K562 (cell line): Measurements from ENCODE around the gene B3GNT9. TPM values are rescaled to one million over a fixed set of nuclear protein-coding genes. Genes with fewer than 3 reads are reported as not detected.

ENCODE experiments used
- CREB1 ChIP-seq, 2 experiments: sonication (generic) in 1 of 2; formaldehyde crosslinking in 1 of 2; IDR thresholded peaks; 2 replicates each; pipeline versions ENCODE4 v1.6.1 to v1.8.0; 2012 to 2022; ENCODE audit warnings: inconsistent platforms in 1 of 2, mild to moderate bottlenecking in 1 of 2, missing genetic modification reagents in 1 of 2, moderate library complexity in 1 of 2
- DMBX1 ChIP-seq: fragments of 250-450 bp; sonication (Bioruptor Pico); IDR thresholded peaks from 2 replicates; pipeline ENCODE4 v1.8.0; 2022; ENCODE audit warnings: inconsistent platforms, mild to moderate bottlenecking, moderate library complexity, borderline replicate concordance
- E2F1 ChIP-seq: sonication (generic); formaldehyde crosslinking; IDR thresholded peaks from 2 replicates; pipeline ENCODE4 v1.8.1; 2023; ENCODE audit warnings: mild to moderate bottlenecking, missing genetic modification reagents, moderate library complexity
- HNRNPL ChIP-seq: fragments of 200-400 bp; formaldehyde crosslinking; IDR thresholded peaks from 2 replicates; pipeline ENCODE4 v1.6.1; 2017; ENCODE audit warnings: low read depth, mild to moderate bottlenecking, low read length
- JUND ChIP-seq, 2 experiments: IDR thresholded peaks; 2 replicates in 1 of 2; 3 replicates in 1 of 2; pipeline ENCODE4 v1.6.1; 2011; ENCODE audit warnings: borderline replicate concordance in 2 of 2, low read depth in 2 of 2, low read length in 2 of 2, improper control_type of control experiment in 1 of 2, missing biosample characterization in 1 of 2, missing genetic modification characterization in 1 of 2, missing genetic modification reagents in 1 of 2
- KDM2B ChIP-seq: fragments of 250-450 bp; sonication (Bioruptor Pico); IDR thresholded peaks from 2 replicates; pipeline ENCODE4 v1.8.0; 2021; ENCODE audit warnings: mild to moderate bottlenecking, moderate library complexity
- KDM5B ChIP-seq: fragments of 200-600 bp; sonication (generic); IDR thresholded peaks from 2 replicates; pipeline ENCODE4 v1.6.1; 2012; ENCODE audit warnings: low read depth, mild to moderate bottlenecking, moderate library complexity, low read length, control low read depth, inconsistent platforms; ENCODE audit not compliant: insufficient replicate concordance
- MEIS2 ChIP-seq: fragments of 450-650 bp; IDR thresholded peaks from 2 replicates; pipeline ENCODE4 v1.6.1; 2014; ENCODE audit warnings: mild to moderate bottlenecking; ENCODE audit not compliant: partially characterized antibody
- MYC ChIP-seq, 2 experiments: fragments of 250-450 bp in 1 of 2; sonication (Bioruptor Pico) in 1 of 2; IDR thresholded peaks; 2 replicates each; pipeline versions ENCODE4 v1.5.1 to v1.6.1; 2012 to 2021; ENCODE audit warnings: low read depth in 2 of 2, borderline replicate concordance in 1 of 2, improper control_type of control experiment in 1 of 2, low read length in 1 of 2, mild to moderate bottlenecking in 1 of 2, moderate library complexity in 1 of 2
- NR2C2 ChIP-seq, 2 experiments: fragments of 200-800 bp in 1 of 2; sonication (Bioruptor generic) in 1 of 2; sonication (generic) in 1 of 2; formaldehyde crosslinking in 1 of 2; IDR thresholded peaks; 2 replicates each; pipeline versions ENCODE4 v1.6.1 to v1.8.0; 2016 to 2022; ENCODE audit warnings: mild to moderate bottlenecking in 1 of 2, missing compliant biosample characterization in 1 of 2, missing genetic modification characterization in 1 of 2, missing genetic modification reagents in 1 of 2
- PML ChIP-seq: IDR thresholded peaks from 2 replicates; pipeline ENCODE4 v1.6.1; 2012; ENCODE audit warnings: low read length, inconsistent platforms
- POLR2B ChIP-seq: fragments of 450-650 bp; IDR thresholded peaks from 2 replicates; pipeline ENCODE4 v1.6.1; 2018; ENCODE audit warnings: low read depth; ENCODE audit not compliant: partially characterized antibody
- TCF15 ChIP-seq: fragments of 250-450 bp; sonication (Bioruptor Pico); IDR thresholded peaks from 2 replicates; pipeline ENCODE4 v1.8.0; 2022; ENCODE audit warnings: moderate library complexity, mild to moderate bottlenecking, inconsistent platforms
- ZBTB17 ChIP-seq: fragments of 450-650 bp; formaldehyde crosslinking; IDR thresholded peaks from 2 replicates; pipeline ENCODE4 v1.4.0; 2020; ENCODE audit warnings: mild to moderate bottlenecking
- ZNF324 ChIP-seq: fragments of 250-450 bp; sonication (Bioruptor Pico); IDR thresholded peaks from 2 replicates; pipeline ENCODE4 v1.4.0; 2020; ENCODE audit warnings: mild to moderate bottlenecking
- polyA plus RNA-seq, 8 experiments: library from polyadenylated mRNA; depleted of rRNA in 4 of 8; stranded (reverse) in 5 of 8; unstranded in 3 of 8; fragments of >200 nt; fragmentation: Nextera tagmentation in 2 of 8; fragmentation: Illumina TruSeq in 1 of 8; extraction: Ambion mirVana in 2 of 8; extraction: Trizol in 1 of 8; gene quantifications; 2 replicates each; pipeline versions ENCODE4 v1.2.1 to v1.2.3, GENCODE V29; 2011 to 2014; ENCODE audit warnings: inconsistent platforms in 1 of 8, missing spikeins in 1 of 8
- total RNA-seq, 7 experiments: library from RNA; depleted of rRNA in 6 of 7; stranded (reverse); fragments of >200 nt in 6 of 7; fragmentation: Illumina TruSeq in 2 of 7; extraction: Trizol in 2 of 7; gene quantifications; 2 replicates each; pipeline versions ENCODE4 v1.2.1 to v1.2.3, GENCODE V29; 2011 to 2021; ENCODE audit warnings: low replicate concordance in 1 of 7
- TF ChIP-seq, protein P1 (sequence below), 2 experiments: fragments of 150-350 bp in 1 of 2; IDR thresholded peaks; 2 replicates each; pipeline ENCODE4 v1.6.1; 2012 to 2016; ENCODE audit warnings: low read depth in 2 of 2, low read length in 2 of 2, mild to moderate bottlenecking in 1 of 2, moderate library complexity in 1 of 2
- TF ChIP-seq, protein P2 (sequence below): fragments of 200-800 bp; sonication (Bioruptor generic); IDR thresholded peaks from 2 replicates; pipeline ENCODE4 v1.6.1; 2017; ENCODE audit warnings: missing genetic modification characterization, missing compliant biosample characterization

B3GNT9 gene
- total and polyA plus RNA-seq, 9 of the 15 experiments (the other 6 are each of a cell fraction or from before 2014, with no cell fraction given) = 0.01 to 1.8 (median 1.1) TPM; not detected in 1

DNA sequence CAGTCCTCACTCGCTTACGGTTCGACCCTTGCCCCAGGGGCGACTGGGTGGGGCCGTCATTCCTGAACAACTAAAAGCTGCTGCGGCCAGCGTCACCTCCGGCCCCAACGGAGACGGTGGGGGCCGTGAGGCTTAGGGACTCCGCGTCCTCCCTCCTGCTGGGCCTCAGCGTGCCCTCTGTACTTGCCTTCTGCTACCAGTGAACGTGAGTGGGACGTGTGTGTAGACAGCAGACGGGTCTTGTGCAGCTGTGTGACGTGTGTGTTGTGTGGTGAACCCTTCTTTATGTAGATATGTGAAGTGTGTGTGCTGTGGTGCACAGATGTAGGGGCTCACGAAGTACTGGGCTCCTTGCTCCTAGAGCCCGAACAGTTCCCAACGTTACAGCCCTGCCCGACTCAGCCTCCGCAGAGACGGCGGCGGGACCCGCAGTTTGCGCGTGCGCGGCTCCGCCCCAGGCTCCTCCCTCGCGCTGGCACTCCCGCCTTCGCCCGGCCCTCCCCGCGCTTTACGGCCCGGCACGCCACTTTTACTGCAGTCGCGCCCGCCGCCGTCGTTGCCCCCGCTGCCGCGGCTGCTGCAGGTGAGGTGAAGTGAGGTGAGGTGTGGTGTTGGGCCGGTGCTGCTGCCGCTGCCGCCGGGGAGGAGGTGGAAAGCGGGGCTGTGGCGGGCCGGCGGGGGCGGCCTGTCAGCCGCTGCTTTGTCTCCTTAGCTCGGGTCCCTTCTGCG, 41.2 kb downstream of the B3GNT9 start, which contains the start of gene PHAF1 (continued):
- TF ChIP-seq ZBTB17 = 0 out of 2 replicates have a peak, but pooled peaks have one; percentile 32
- peak; percentile 88 for TF ChIP-seq POLR2B
- TF ChIP-seq KDM5B = peak; percentile 83
- TF ChIP-seq, protein P1, sequence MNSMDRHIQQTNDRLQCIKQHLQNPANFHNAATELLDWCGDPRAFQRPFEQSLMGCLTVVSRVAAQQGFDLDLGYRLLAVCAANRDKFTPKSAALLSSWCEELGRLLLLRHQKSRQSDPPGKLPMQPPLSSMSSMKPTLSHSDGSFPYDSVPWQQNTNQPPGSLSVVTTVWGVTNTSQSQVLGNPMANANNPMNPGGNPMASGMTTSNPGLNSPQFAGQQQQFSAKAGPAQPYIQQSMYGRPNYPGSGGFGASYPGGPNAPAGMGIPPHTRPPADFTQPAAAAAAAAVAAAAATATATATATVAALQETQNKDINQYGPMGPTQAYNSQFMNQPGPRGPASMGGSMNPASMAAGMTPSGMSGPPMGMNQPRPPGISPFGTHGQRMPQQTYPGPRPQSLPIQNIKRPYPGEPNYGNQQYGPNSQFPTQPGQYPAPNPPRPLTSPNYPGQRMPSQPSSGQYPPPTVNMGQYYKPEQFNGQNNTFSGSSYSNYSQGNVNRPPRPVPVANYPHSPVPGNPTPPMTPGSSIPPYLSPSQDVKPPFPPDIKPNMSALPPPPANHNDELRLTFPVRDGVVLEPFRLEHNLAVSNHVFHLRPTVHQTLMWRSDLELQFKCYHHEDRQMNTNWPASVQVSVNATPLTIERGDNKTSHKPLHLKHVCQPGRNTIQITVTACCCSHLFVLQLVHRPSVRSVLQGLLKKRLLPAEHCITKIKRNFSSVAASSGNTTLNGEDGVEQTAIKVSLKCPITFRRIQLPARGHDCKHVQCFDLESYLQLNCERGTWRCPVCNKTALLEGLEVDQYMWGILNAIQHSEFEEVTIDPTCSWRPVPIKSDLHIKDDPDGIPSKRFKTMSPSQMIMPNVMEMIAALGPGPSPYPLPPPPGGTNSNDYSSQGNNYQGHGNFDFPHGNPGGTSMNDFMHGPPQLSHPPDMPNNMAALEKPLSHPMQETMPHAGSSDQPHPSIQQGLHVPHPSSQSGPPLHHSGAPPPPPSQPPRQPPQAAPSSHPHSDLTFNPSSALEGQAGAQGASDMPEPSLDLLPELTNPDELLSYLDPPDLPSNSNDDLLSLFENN (IDR thresholded peaks at IDR 0.05; ENCODE audit: low read depth in 2 of 2, low read length in 2 of 2) = no peak; a peak in 1 of 4 replicates
- peak; percentile 57; the same call in 1 of the 2 replicates for TF ChIP-seq E2F1 (CRISPR knock-in tag)
- no peak for TF ChIP-seq JUND (IDR thresholded peaks at IDR 0.05; ENCODE audit: borderline replicate concordance, low read depth, low read length)
- TF ChIP-seq JUND (tag; IDR thresholded peaks at IDR 0.05; ENCODE audit: borderline replicate concordance, low read depth, low read length) = 0 out of 3 replicates have a peak, but pooled peaks have one; percentile 41
- TF ChIP-seq HNRNPL = peak; percentile 67; the same call in 1 of the 2 replicates
- peak; percentile 71 for TF ChIP-seq MEIS2
- 0 out of 2 replicates have a peak, but pooled peaks have one; percentile 41 for TF ChIP-seq MYC (IDR thresholded peaks at IDR 0.05; ENCODE audit: low read depth, low read length)
- no peak for TF ChIP-seq MYC (CRISPR knock-in tag; IDR thresholded peaks at IDR 0.05; ENCODE audit: borderline replicate concordance, low read depth)
- TF ChIP-seq PML = peak; percentile 49; the same call in 1 of the 2 replicates
- peak; percentile 18; the same call in 1 of the 2 replicates for TF ChIP-seq KDM2B (CRISPR knock-in tag)
- 0 out of 2 replicates have a peak, but pooled peaks have one; percentile 11 for TF ChIP-seq NR2C2 (CRISPR knock-in tag; IDR thresholded peaks at IDR 0.05)
- no peak; the same call in 1 of the 2 replicates for TF ChIP-seq NR2C2 (tag; IDR thresholded peaks at IDR 0.05)
- TF ChIP-seq CREB1 (IDR thresholded peaks at IDR 0.05) = no peak
- TF ChIP-seq CREB1 (CRISPR knock-in tag; IDR thresholded peaks at IDR 0.05) = peak; percentile 37
- TF ChIP-seq, protein P2, sequence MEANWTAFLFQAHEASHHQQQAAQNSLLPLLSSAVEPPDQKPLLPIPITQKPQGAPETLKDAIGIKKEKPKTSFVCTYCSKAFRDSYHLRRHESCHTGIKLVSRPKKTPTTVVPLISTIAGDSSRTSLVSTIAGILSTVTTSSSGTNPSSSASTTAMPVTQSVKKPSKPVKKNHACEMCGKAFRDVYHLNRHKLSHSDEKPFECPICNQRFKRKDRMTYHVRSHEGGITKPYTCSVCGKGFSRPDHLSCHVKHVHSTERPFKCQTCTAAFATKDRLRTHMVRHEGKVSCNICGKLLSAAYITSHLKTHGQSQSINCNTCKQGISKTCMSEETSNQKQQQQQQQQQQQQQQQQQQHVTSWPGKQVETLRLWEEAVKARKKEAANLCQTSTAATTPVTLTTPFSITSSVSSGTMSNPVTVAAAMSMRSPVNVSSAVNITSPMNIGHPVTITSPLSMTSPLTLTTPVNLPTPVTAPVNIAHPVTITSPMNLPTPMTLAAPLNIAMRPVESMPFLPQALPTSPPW (CRISPR knock-in tag) = peak; percentile 52; the same call in 1 of the 2 replicates
- TF ChIP-seq DMBX1 (CRISPR knock-in tag) = 0 out of 2 replicates have a peak, but pooled peaks have one; percentile 34
- 0 out of 2 replicates have a peak, but pooled peaks have one; percentile 18 for TF ChIP-seq ZNF324 (CRISPR knock-in tag)
- TF ChIP-seq TCF15 (CRISPR knock-in tag) = no peak
